GM12878 (cell line): ENCODE results near the gene TWF1. TPM values are rescaled to one million over a fixed set of nuclear protein-coding genes. Genes with fewer than 3 reads are reported as not detected.
A peak's percentile ranks its signal among the peaks of the same experiment; 100 is the strongest.

Source experiments
- ATAC-seq: fragments of 200-7000 bp; cut with Tn5 transposase; 3 replicates; pipeline ENCODE4 v1.9.1; 2020; ENCODE audit warnings: mild to moderate bottlenecking, moderate library complexity
- BruUV-seq: library from RNA; stranded (reverse); fragments of 400-500 nt; replicated peaks from 2 replicates; lab custom pipeline; 2021; lab: Mats Ljungman, UMichigan
- CTCF ChIA-PET: fragments of 300-600 bp; sonication (Branson Sonifier 250); formaldehyde crosslinking; extraction: SDS; loops from one replicate; lab custom pipeline; 2021; ENCODE audit warnings: inconsistent platforms; lab: Yijun Ruan, JAX
- POLR2A ChIA-PET: fragments of 350-600 bp; formaldehyde crosslinking; extraction: SDS; loops from one replicate; lab custom pipeline; 2021; ENCODE audit warnings: inconsistent platforms; lab: Charles Lee
- RAD21 ChIA-PET: fragments of 300-600 bp; sonication (Branson Sonifier 250); formaldehyde crosslinking; loops from one replicate; lab custom pipeline; 2023; ENCODE audit warnings: antibody characterized with exemption; ENCODE audit not compliant: unreplicated experiment; lab: Charles Lee
- SMC1A ChIA-PET: fragments of 300-600 bp; sonication (Branson Sonifier 250); formaldehyde crosslinking; loops from one replicate; lab custom pipeline; 2023; ENCODE audit not compliant: unreplicated experiment, uncharacterized antibody; lab: Charles Lee
- DNase-seq: peaks from one replicate; pipeline ENCODE4 v3.0.0-alpha.2; 2011; ENCODE audit warnings: low read depth, low spot score
- FAIRE-seq: peaks from 3 replicates; lab custom pipeline; 2011; peaks lifted over from hg19 to GRCh38; lab: Jason Lieb, UNC
- H2AFZ ChIP-seq: 2 replicates; pipeline ENCODE4 v1.6.0; 2011; ENCODE audit warnings: low read depth, low read length, control low read depth; ENCODE audit not compliant: control insufficient read depth
- H3K27ac ChIP-seq: 2 replicates; pipeline ENCODE4 v1.5.1; 2011; ENCODE audit warnings: control low read depth; ENCODE audit not compliant: control insufficient read depth, insufficient read depth
- H3K27me3 ChIP-seq, 2 experiments: replicated peaks in 1 of 2; 2 replicates each; pipeline versions ENCODE4 v1.6.0 to v1.6.1; 2011; ENCODE audit warnings: low read length in 1 of 2; ENCODE audit not compliant: control insufficient read depth in 2 of 2, insufficient read depth in 2 of 2
- H3K36me3 ChIP-seq, 2 experiments: 2 replicates each; pipeline ENCODE4 v1.5.1; 2011; ENCODE audit warnings: low read length in 1 of 2; ENCODE audit not compliant: control insufficient read depth in 2 of 2, insufficient read depth in 2 of 2
- H3K4me1 ChIP-seq: 2 replicates; pipeline ENCODE4 v1.6.1; 2011; ENCODE audit warnings: mild to moderate bottlenecking, low read length, moderate library complexity, mixed read lengths; ENCODE audit not compliant: control insufficient read depth, insufficient read depth
- H3K4me2 ChIP-seq: 2 replicates; pipeline ENCODE4 v1.6.0; 2011; ENCODE audit warnings: control low read depth; ENCODE audit not compliant: control insufficient read depth, insufficient read depth
- H3K4me3 ChIP-seq: fragments of 200-600 bp; sonication (generic); 2 replicates; pipeline ENCODE4 v1.5.1; 2016
- H3K79me2 ChIP-seq: 2 replicates; pipeline ENCODE4 v1.6.0; 2011; ENCODE audit warnings: low read length; ENCODE audit not compliant: control insufficient read depth, insufficient read depth
- H3K9ac ChIP-seq: 2 replicates; pipeline ENCODE4 v1.8.0; 2011; ENCODE audit warnings: low read length, control low read depth, mixed read lengths; ENCODE audit not compliant: control insufficient read depth, insufficient read depth
- H3K9me3 ChIP-seq: replicated peaks from 3 replicates; pipeline ENCODE4 v1.5.1; 2011; ENCODE audit warnings: mild to moderate bottlenecking, low read length; ENCODE audit not compliant: control insufficient read depth, insufficient read depth
- H4K20me1 ChIP-seq: 2 replicates; pipeline ENCODE4 v1.6.0; 2011; ENCODE audit not compliant: control insufficient read depth, insufficient read depth
- CHD2 ChIP-seq: IDR thresholded peaks from 2 replicates; pipeline ENCODE4 v1.6.1; 2011; ENCODE audit warnings: low read depth, low read length, improper control_type of control experiment, borderline replicate concordance
- MEF2A ChIP-seq: IDR thresholded peaks from 2 replicates; pipeline ENCODE4 v1.6.1; 2011; ENCODE audit warnings: low read depth, mild to moderate bottlenecking, low read length, moderate library complexity; ENCODE audit not compliant: insufficient read depth
- STAT3 ChIP-seq: IDR thresholded peaks from 2 replicates; pipeline ENCODE4 v1.6.1; 2011; ENCODE audit warnings: low read depth, low read length, improper control_type of control experiment
- WGBS: methylation state at CpG from one replicate; pipeline ENCODE4 v1.1.6; 2016; ENCODE audit warnings: low lambda C conversion rate; ENCODE audit not compliant: insufficient replicate concordance, insufficient coverage; ENCODE audit errors: missing lambda C conversion rate; 5-methylcytosine and 5-hydroxymethylcytosine counted together
- in situ Hi-C: fragments of 300-500 bp; cut with MboI; formaldehyde crosslinking; loops from 9 replicates; pipeline ENCODE4 v1.14.3; 2018; ENCODE audit warnings: mixed read lengths
- intact Hi-C: fragments of 100-400 bp; cut with micrococcal nuclease; formaldehyde crosslinking; loops from one replicate; pipeline ENCODE4 v1.14.2; 2022; ENCODE audit not compliant: unreplicated experiment
- polyA plus RNA-seq, 11 experiments: library from polyadenylated mRNA; depleted of rRNA in 4 of 11; unstranded in 6 of 11; stranded (reverse) in 5 of 11; fragments of >200 nt; fragmentation: Nextera tagmentation in 4 of 11; fragmentation: Illumina TruSeq in 1 of 11; extraction: Ambion mirVana in 4 of 11; extraction: Trizol in 1 of 11; gene quantifications; 1 replicate in 1 of 11; 2 replicates in 10 of 11; pipeline versions ENCODE4 v1.2.1 to v1.2.3, GENCODE V29; 2011 to 2016; ENCODE audit warnings: inconsistent platforms in 2 of 11, missing spikeins in 2 of 11, low read depth in 1 of 11
- total RNA-seq, 4 experiments: library from RNA; depleted of rRNA in 3 of 4; stranded (reverse); fragments of >200 nt in 3 of 4; fragmentation: Illumina TruSeq in 1 of 4; extraction: Trizol in 1 of 4; gene quantifications; 2 replicates each; pipeline versions ENCODE4 v1.2.1 to v1.2.3, GENCODE V29; 2013 to 2021
- TF ChIP-seq, protein P1 (sequence below): fragments of 450-650 bp; IDR thresholded peaks from 2 replicates; pipeline ENCODE4 v1.6.1; 2016; ENCODE audit warnings: mild to moderate bottlenecking
- TF ChIP-seq, protein P2 (sequence below), 3 experiments: IDR thresholded peaks in 2 of 3; conservative IDR thresholded peaks in 1 of 3; 2 replicates each; pipeline ENCODE4 v1.5.1; 2011; ENCODE audit warnings: low read depth in 3 of 3, low read length in 3 of 3, mild to moderate bottlenecking in 3 of 3, control low read depth in 2 of 3, moderate library complexity in 2 of 3, inconsistent platforms in 1 of 3, mixed read lengths in 1 of 3; ENCODE audit not compliant: control insufficient read depth in 2 of 3, insufficient read depth in 1 of 3; ENCODE audit errors: extremely low read depth in 1 of 3
- TF ChIP-seq, protein P3 (sequence below): fragments of 450-650 bp; IDR thresholded peaks from 2 replicates; pipeline ENCODE4 v1.6.1; 2016; ENCODE audit warnings: mild to moderate bottlenecking, moderate library complexity, borderline replicate concordance

The TWF1 gene
- total and polyA plus RNA-seq, 10 of the 15 experiments (the other 5 are each of a cell fraction or from before 2014, with no cell fraction given) = 8.7 to 23.5 (median 18.4) TPM

DNA sequence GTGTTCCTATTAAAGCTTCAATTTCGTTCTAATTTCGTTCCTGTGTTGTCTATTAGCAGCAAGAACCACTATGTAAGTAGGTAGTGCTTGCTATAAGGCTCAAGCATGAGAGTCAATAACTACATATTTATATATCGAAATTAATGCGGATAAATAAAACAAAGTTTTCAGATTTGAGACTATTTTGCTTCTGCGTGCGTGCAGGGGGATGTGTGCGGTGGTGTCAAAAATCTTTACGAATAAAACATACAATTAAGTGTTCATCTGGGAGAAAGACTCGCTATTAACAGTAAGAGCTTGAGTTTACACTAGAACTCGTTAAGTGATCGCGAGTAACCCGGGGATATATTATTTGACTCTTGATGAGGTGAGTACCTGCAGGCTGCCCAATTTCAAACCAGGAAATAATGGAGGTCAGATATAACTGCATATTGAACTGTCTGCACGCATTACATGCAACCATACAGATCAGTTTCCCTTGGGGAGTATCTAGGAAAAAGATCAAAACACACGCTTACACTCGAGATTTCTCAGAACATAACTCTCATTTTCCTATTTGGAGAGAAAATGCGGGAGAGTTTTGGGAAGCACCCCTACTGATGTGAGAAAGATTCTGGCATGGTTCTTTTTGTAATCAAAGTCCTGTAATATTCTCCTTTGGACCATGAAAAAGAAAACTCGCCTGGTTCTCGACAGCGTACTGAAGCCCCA is 813 bp downstream of the TWF1 start:
- Histone ChIP-seq H3K4me2 (peak overlapping the region; percentile 74), H3K79me2 (peaks cover 40% of the 10 kb centered on the region), H3K9me3 (no peaks in the 10 kb centered on the region), H3K4me3 (peak overlapping the region; percentile 84), H3K4me1 (no peaks in the 10 kb centered on the region), H2AFZ (peak overlapping the region; percentile 84), H3K27ac (peak overlapping the region; percentile 96), H3K36me3 (peaks cover 0 to 9% of the 10 kb centered on the region in 2 experiments; a peak in 2 of 4 replicates), H3K27me3 (no peaks in the 10 kb centered on the region), H4K20me1 (no peaks in the 10 kb centered on the region), H3K9ac (peak overlapping the region; percentile 93)
- intact Hi-C loops = no loop called here
- ChIA-PET SMC1A (interaction anchor here (0.8 to 3.8 kb wide), 11 partner anchors 9 to 80 kb away, joined by 3 to 12 read pairs (median 5); partner anchors contain the start of genes IRAK4 and PUS7L), POLR2A (interaction anchor here (0.7 to 3.0 kb wide), 4 partner anchors 8 to 77 kb away, joined by 4 to 24 read pairs (median 8); partner anchors contain the start of genes IRAK4, PUS7L and TMEM117), RAD21 (interaction anchor here (1.8 to 3.0 kb wide), 4 partner anchors 12 to 77 kb away, joined by 4 to 17 read pairs (median 8); partner anchors contain the start of genes IRAK4 and PUS7L), CTCF (interaction anchor here (1.2 to 3.7 kb wide), 2 partner anchors 45 to 77 kb away, joined by 5 to 21 read pairs; partner anchors contain the start of genes IRAK4 and PUS7L)
- 18% methylated on average over 20 of the region's 20 CpGs for WGBS
- DNase-seq (no peak), FAIRE-seq (no peak), ATAC-seq (peak; percentile 51)
- TF ChIP-seq STAT3 = no peak
- TF ChIP-seq, protein P1, sequence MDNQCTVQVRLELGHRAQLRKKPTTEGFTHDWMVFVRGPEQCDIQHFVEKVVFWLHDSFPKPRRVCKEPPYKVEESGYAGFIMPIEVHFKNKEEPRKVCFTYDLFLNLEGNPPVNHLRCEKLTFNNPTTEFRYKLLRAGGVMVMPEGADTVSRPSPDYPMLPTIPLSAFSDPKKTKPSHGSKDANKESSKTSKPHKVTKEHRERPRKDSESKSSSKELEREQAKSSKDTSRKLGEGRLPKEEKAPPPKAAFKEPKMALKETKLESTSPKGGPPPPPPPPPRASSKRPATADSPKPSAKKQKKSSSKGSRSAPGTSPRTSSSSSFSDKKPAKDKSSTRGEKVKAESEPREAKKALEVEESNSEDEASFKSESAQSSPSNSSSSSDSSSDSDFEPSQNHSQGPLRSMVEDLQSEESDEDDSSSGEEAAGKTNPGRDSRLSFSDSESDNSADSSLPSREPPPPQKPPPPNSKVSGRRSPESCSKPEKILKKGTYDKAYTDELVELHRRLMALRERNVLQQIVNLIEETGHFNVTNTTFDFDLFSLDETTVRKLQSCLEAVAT = peak; percentile 96
- TF ChIP-seq MEF2A = no peak
- TF ChIP-seq, protein P2, sequence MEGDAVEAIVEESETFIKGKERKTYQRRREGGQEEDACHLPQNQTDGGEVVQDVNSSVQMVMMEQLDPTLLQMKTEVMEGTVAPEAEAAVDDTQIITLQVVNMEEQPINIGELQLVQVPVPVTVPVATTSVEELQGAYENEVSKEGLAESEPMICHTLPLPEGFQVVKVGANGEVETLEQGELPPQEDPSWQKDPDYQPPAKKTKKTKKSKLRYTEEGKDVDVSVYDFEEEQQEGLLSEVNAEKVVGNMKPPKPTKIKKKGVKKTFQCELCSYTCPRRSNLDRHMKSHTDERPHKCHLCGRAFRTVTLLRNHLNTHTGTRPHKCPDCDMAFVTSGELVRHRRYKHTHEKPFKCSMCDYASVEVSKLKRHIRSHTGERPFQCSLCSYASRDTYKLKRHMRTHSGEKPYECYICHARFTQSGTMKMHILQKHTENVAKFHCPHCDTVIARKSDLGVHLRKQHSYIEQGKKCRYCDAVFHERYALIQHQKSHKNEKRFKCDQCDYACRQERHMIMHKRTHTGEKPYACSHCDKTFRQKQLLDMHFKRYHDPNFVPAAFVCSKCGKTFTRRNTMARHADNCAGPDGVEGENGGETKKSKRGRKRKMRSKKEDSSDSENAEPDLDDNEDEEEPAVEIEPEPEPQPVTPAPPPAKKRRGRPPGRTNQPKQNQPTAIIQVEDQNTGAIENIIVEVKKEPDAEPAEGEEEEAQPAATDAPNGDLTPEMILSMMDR (IDR thresholded peaks at IDR 0.05 in 2 of 3, conservative IDR thresholded peaks at IDR 0.05 in 1 of 3; ENCODE audit: control insufficient read depth in 2 of 3, extremely low read depth in 1 of 3, insufficient read depth in 1 of 3, low read depth in 3 of 3, low read length in 3 of 3) = no peak
- TF ChIP-seq, protein P3, sequence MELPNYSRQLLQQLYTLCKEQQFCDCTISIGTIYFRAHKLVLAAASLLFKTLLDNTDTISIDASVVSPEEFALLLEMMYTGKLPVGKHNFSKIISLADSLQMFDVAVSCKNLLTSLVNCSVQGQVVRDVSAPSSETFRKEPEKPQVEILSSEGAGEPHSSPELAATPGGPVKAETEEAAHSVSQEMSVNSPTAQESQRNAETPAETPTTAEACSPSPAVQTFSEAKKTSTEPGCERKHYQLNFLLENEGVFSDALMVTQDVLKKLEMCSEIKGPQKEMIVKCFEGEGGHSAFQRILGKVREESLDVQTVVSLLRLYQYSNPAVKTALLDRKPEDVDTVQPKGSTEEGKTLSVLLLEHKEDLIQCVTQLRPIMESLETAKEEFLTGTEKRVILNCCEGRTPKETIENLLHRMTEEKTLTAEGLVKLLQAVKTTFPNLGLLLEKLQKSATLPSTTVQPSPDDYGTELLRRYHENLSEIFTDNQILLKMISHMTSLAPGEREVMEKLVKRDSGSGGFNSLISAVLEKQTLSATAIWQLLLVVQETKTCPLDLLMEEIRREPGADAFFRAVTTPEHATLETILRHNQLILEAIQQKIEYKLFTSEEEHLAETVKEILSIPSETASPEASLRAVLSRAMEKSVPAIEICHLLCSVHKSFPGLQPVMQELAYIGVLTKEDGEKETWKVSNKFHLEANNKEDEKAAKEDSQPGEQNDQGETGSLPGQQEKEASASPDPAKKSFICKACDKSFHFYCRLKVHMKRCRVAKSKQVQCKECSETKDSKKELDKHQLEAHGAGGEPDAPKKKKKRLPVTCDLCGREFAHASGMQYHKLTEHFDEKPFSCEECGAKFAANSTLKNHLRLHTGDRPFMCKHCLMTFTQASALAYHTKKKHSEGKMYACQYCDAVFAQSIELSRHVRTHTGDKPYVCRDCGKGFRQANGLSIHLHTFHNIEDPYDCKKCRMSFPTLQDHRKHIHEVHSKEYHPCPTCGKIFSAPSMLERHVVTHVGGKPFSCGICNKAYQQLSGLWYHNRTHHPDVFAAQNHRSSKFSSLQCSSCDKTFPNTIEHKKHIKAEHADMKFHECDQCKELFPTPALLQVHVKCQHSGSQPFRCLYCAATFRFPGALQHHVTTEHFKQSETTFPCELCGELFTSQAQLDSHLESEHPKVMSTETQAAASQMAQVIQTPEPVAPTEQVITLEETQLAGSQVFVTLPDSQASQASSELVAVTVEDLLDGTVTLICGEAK = peak; percentile 40; the same call in 1 of the 2 replicates
- TF ChIP-seq CHD2 = no peak
- in situ Hi-C loops = no loop called here
- TSS peak; percentile 59 for BruUV-seq
